ENCODE results near the gene SF3A1.

SF3A1 gene

GRCh38 chr22:30282616-30283046 lies 74.1 kb downstream of the SF3A1 start:
- in situ Hi-C loops (cut with HindIII; ENCODE audit: low sequenced_read_pairs) = loop anchor here (5.0 kb wide), 1 partner anchor 45 kb away; the partner anchor contains the start of gene TBC1D10A

More at GRCh38 chr22:30282616-30283046, 74.1 kb downstream of the SF3A1 start:
- H3K4me3 ChIP-seq (ENCODE audit: low read depth, low read length) = no peak overlapping the region
- no peak for DNase-seq (ENCODE audit: low read depth)
- TF ChIP-seq, protein P1, sequence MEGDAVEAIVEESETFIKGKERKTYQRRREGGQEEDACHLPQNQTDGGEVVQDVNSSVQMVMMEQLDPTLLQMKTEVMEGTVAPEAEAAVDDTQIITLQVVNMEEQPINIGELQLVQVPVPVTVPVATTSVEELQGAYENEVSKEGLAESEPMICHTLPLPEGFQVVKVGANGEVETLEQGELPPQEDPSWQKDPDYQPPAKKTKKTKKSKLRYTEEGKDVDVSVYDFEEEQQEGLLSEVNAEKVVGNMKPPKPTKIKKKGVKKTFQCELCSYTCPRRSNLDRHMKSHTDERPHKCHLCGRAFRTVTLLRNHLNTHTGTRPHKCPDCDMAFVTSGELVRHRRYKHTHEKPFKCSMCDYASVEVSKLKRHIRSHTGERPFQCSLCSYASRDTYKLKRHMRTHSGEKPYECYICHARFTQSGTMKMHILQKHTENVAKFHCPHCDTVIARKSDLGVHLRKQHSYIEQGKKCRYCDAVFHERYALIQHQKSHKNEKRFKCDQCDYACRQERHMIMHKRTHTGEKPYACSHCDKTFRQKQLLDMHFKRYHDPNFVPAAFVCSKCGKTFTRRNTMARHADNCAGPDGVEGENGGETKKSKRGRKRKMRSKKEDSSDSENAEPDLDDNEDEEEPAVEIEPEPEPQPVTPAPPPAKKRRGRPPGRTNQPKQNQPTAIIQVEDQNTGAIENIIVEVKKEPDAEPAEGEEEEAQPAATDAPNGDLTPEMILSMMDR (IDR thresholded peaks at IDR 0.05; ENCODE audit: low read depth, low read length, missing control alignments) = no peak
